ENCODE data around the gene SFMBT2. TPM values are rescaled to one million over a fixed set of nuclear protein-coding genes. Genes with fewer than 3 reads are reported as not detected.
A peak's percentile ranks its signal among the peaks of the same experiment; 100 is the strongest.

The SFMBT2 gene
- total RNA-seq, 3 donors from 2014 or later (not counting 1 experiment from before 2014, with no cell fraction given), result 50.4 to 70.4 (median 52.2) TPM

- Mint-ChIP-seq H3K36me3 (no peaks in the 10 kb centered on the region), H3K9me3 (no peaks in the 10 kb centered on the region), H3K4me1 (peaks cover 70 to 82% of the 10 kb centered on the region in 2 donors), H3K27ac (peak overlapping the region; percentile 71 to 95), H3K4me3 (peak overlapping the region; percentile 98), H3K27me3 (ENCODE audit: low read depth in 2 of 2) (peaks cover 0 to 3% of the 10 kb centered on the region in 2 donors)
- ATAC-seq, result no peak
- peaks cover 4% of the 10 kb centered on the region for H3K27me3 ChIP-seq (ENCODE audit: control insufficient read depth, insufficient read depth, low read length)
- WGBS (ENCODE audit: insufficient coverage), result 81% methylated on average over 12 of the region's 14 CpGs
- no peak for DNase-seq
- no peak overlapping the region for H3K4me3 ChIP-seq (ENCODE audit: low read length)
- H3K36me3 ChIP-seq (ENCODE audit: control insufficient read depth, insufficient read depth, low read length), result peaks cover 2% of the 10 kb centered on the region
- H3K4me1 ChIP-seq (ENCODE audit: control insufficient read depth, insufficient read depth, low read length), result peaks cover 36% of the 10 kb centered on the region
- intact Hi-C loops (cut with micrococcal nuclease), result loop anchor here (5.0 kb wide), 1 partner anchor 145 kb away; no protein-coding TSS in a partner anchor
- no peak overlapping the region for H3K27ac ChIP-seq (ENCODE audit: low read length)
- H3K9me3 ChIP-seq (ENCODE audit: control insufficient read depth, insufficient read depth, low read length), result no peaks in the 10 kb centered on the region
- no peak for TF ChIP-seq CTCF (IDR thresholded peaks at IDR 0.05)
Observed at GRCh38 chr10:7406712-7407333, 4.0 kb downstream of the SFMBT2 start.

GRCh38 chr10:7405637-7406036 is 5.2 kb downstream of the SFMBT2 start:
- H3K27me3 Mint-ChIP-seq (ENCODE audit: low read depth in 2 of 2), result no peaks in the 10 kb centered on the region
- Histone ChIP-seq H3K4me1 (ENCODE audit: control insufficient read depth, insufficient read depth, low read length) (peaks cover 26% of the 10 kb centered on the region), H3K27ac (ENCODE audit: low read length) (no peak overlapping the region), H3K9me3 (ENCODE audit: control insufficient read depth, insufficient read depth, low read length) (no peaks in the 10 kb centered on the region), H3K27me3 (ENCODE audit: control insufficient read depth, insufficient read depth, low read length) (no peaks in the 10 kb centered on the region), H3K4me3 (ENCODE audit: low read length) (no peak overlapping the region), H3K36me3 (ENCODE audit: control insufficient read depth, insufficient read depth, low read length) (peaks cover 2% of the 10 kb centered on the region)
- DNase-seq, result no peak
- ATAC-seq, result no peak
- no peaks in the 10 kb centered on the region for H3K36me3 Mint-ChIP-seq
- H3K27ac Mint-ChIP-seq, result peak overlapping the region; percentile 19 to 71
- H3K4me3 Mint-ChIP-seq, result peak overlapping the region; percentile 52
- intact Hi-C loops (cut with micrococcal nuclease), result loop anchor here (5.0 kb wide), 1 partner anchor 143 kb away; no protein-coding TSS in a partner anchor
- peaks cover 67 to 78% of the 10 kb centered on the region in 2 donors for H3K4me1 Mint-ChIP-seq
- 89% methylated on average over 2 of the region's 4 CpGs for WGBS (ENCODE audit: insufficient coverage)
- TF ChIP-seq CTCF (IDR thresholded peaks at IDR 0.05), result no peak
- H3K9me3 Mint-ChIP-seq, result no peaks in the 10 kb centered on the region

- Histone ChIP-seq H3K27ac (ENCODE audit: low read length) (no peak overlapping the region), H3K4me1 (ENCODE audit: control insufficient read depth, insufficient read depth, low read length) (peaks cover 22% of the 10 kb centered on the region), H3K4me3 (ENCODE audit: low read length) (no peak overlapping the region), H3K9me3 (ENCODE audit: control insufficient read depth, insufficient read depth, low read length) (no peaks in the 10 kb centered on the region), H3K36me3 (ENCODE audit: control insufficient read depth, insufficient read depth, low read length) (peaks cover 2% of the 10 kb centered on the region), H3K27me3 (ENCODE audit: control insufficient read depth, insufficient read depth, low read length) (no peaks in the 10 kb centered on the region)
- ATAC-seq, result no peak
- Mint-ChIP-seq H3K27me3 (ENCODE audit: low read depth in 2 of 2) (no peaks in the 10 kb centered on the region), H3K4me3 (no peak overlapping the region), H3K36me3 (no peaks in the 10 kb centered on the region), H3K27ac (no peak overlapping the region), H3K9me3 (no peaks in the 10 kb centered on the region), H3K4me1 (peaks cover 67 to 82% of the 10 kb centered on the region in 2 donors)
- WGBS (ENCODE audit: insufficient coverage), result no CpG with 5 or more reads among the region's 1 CpG
- intact Hi-C loops (cut with micrococcal nuclease), result no loop called here
- no peak for DNase-seq
- TF ChIP-seq CTCF (IDR thresholded peaks at IDR 0.05), result no peak
Observed at GRCh38 chr10:7403620-7404019, 7.2 kb downstream of the SFMBT2 start.

GRCh38 chr10:7401782-7402181 is 9.1 kb downstream of the SFMBT2 start:
- peaks cover 82 to 84% of the 10 kb centered on the region in 2 donors for H3K4me1 Mint-ChIP-seq
- ATAC-seq (no peak), DNase-seq (no peak)
- Histone ChIP-seq H3K4me1 (ENCODE audit: control insufficient read depth, insufficient read depth, low read length) (peaks cover 6% of the 10 kb centered on the region), H3K4me3 (ENCODE audit: low read length) (no peak overlapping the region), H3K9me3 (ENCODE audit: control insufficient read depth, insufficient read depth, low read length) (no peaks in the 10 kb centered on the region), H3K27ac (ENCODE audit: low read length) (no peak overlapping the region), H3K36me3 (ENCODE audit: control insufficient read depth, insufficient read depth, low read length) (peaks cover 2% of the 10 kb centered on the region), H3K27me3 (ENCODE audit: control insufficient read depth, insufficient read depth, low read length) (no peaks in the 10 kb centered on the region)
- intact Hi-C loops (cut with micrococcal nuclease), result no loop called here
- H3K27ac Mint-ChIP-seq, result peak overlapping the region in 1 of 2 donors; percentile 66
- H3K9me3 Mint-ChIP-seq, result no peaks in the 10 kb centered on the region
- no peaks in the 10 kb centered on the region for H3K27me3 Mint-ChIP-seq (ENCODE audit: low read depth in 2 of 2)
- WGBS (ENCODE audit: insufficient coverage), result 95% methylated on average over 7 of the region's 8 CpGs
- no peaks in the 10 kb centered on the region for H3K36me3 Mint-ChIP-seq
- no peak overlapping the region for H3K4me3 Mint-ChIP-seq
- no peak for TF ChIP-seq CTCF (IDR thresholded peaks at IDR 0.05)

Measured in natural killer cell (primary cell).